HepG2 (cell line): Measurements from ENCODE around the gene SERPINB1. TPM values are rescaled to one million over a fixed set of nuclear protein-coding genes. Genes with fewer than 3 reads are reported as not detected.

Experiments used
- ETV5 ChIP-seq: IDR thresholded peaks from 2 replicates; pipeline ENCODE4 v1.6.1; 2018; ENCODE audit warnings: missing biosample characterization, missing genetic modification reagents, inconsistent platforms, borderline replicate concordance
- GFI1 ChIP-seq: sonication (generic); formaldehyde crosslinking; IDR thresholded peaks from 2 replicates; pipeline ENCODE4 v1.5.0; 2020; ENCODE audit warnings: missing genetic modification reagents, mild to moderate bottlenecking, borderline replicate concordance
- IRX3 ChIP-seq: sonication (generic); formaldehyde crosslinking; IDR thresholded peaks from 2 replicates; pipeline ENCODE4 v1.8.1; 2023; ENCODE audit warnings: mild to moderate bottlenecking, low read depth, missing genetic modification reagents, borderline replicate concordance
- JUND ChIP-seq: sonication (generic); formaldehyde crosslinking; IDR thresholded peaks from 2 replicates; pipeline ENCODE4 v1.8.0; 2022; ENCODE audit warnings: mild to moderate bottlenecking, missing genetic modification reagents
- NFYC ChIP-seq: IDR thresholded peaks from 2 replicates; pipeline ENCODE4 v1.6.1; 2016; ENCODE audit warnings: missing genetic modification reagents, missing compliant biosample characterization
- POLR2G ChIP-seq: fragments of 200-400 bp; formaldehyde crosslinking; IDR thresholded peaks from 2 replicates; pipeline ENCODE4 v1.6.1; 2018; ENCODE audit warnings: mild to moderate bottlenecking, low read depth, low read length, moderate library complexity
- RARA ChIP-seq: IDR thresholded peaks from 2 replicates; pipeline ENCODE4 v1.6.1; 2016; ENCODE audit warnings: missing genetic modification reagents, missing compliant biosample characterization
- REXO4 ChIP-seq: sonication (generic); formaldehyde crosslinking; IDR thresholded peaks from 2 replicates; pipeline ENCODE4 v1.8.0; 2022; ENCODE audit warnings: missing genetic modification reagents, mild to moderate bottlenecking, borderline replicate concordance
- SAP130 ChIP-seq: IDR thresholded peaks from 2 replicates; pipeline ENCODE4 v1.6.1; 2016; ENCODE audit warnings: low read depth
- SNAPC2 ChIP-seq: sonication (generic); formaldehyde crosslinking; IDR thresholded peaks from 2 replicates; pipeline ENCODE4 v1.8.1; 2022; ENCODE audit warnings: mild to moderate bottlenecking, missing genetic modification reagents
- TAF1 ChIP-seq: sonication (generic); formaldehyde crosslinking; IDR thresholded peaks from 2 replicates; pipeline ENCODE4 v1.4.0; 2020; ENCODE audit warnings: missing genetic modification reagents
- XRCC5 ChIP-seq: fragments of 200-400 bp; formaldehyde crosslinking; optimal IDR thresholded peaks from 2 replicates; pipeline ENCODE3; 2017; ENCODE audit warnings: mild to moderate bottlenecking, low read length
- ZNF143 ChIP-seq: sonication (generic); formaldehyde crosslinking; IDR thresholded peaks from 2 replicates; pipeline ENCODE4 v1.4.0; 2020; ENCODE audit warnings: missing genetic modification reagents
- ZNF644 ChIP-seq: IDR thresholded peaks from 2 replicates; pipeline ENCODE4 v1.6.1; 2016; ENCODE audit warnings: low read depth
- ZNF747 ChIP-seq: sonication (generic); formaldehyde crosslinking; IDR thresholded peaks from 2 replicates; pipeline ENCODE4 v1.8.1; 2023; ENCODE audit warnings: missing genetic modification reagents, mild to moderate bottlenecking, borderline replicate concordance
- ZNF792 ChIP-seq: IDR thresholded peaks from 2 replicates; pipeline ENCODE4 v1.6.1; 2016
- ZSCAN30 ChIP-seq: sonication (generic); formaldehyde crosslinking; IDR thresholded peaks from 2 replicates; pipeline ENCODE4 v1.5.0; 2020; ENCODE audit warnings: mild to moderate bottlenecking, missing genetic modification reagents
- polyA plus RNA-seq, 8 experiments: library from polyadenylated mRNA; depleted of rRNA in 3 of 8; stranded (reverse) in 7 of 8; unstranded in 1 of 8; fragments of >200 nt; fragmentation: Illumina TruSeq in 4 of 8; extraction: Trizol in 4 of 8; gene quantifications; 2 replicates each; pipeline versions ENCODE4 v1.2.1 to v1.2.3, GENCODE V29; 2011 to 2016; ENCODE audit warnings: low read depth in 4 of 8, missing spikeins in 1 of 8, mixed read lengths in 1 of 8; ENCODE audit not compliant: insufficient read depth in 1 of 8
- total RNA-seq, 5 experiments: library from RNA; depleted of rRNA; stranded (reverse); fragments of >200 nt; fragmentation: Illumina TruSeq; extraction: Trizol; gene quantifications; 2 replicates each; pipeline ENCODE4 v1.2.3, GENCODE V29; 2016; ENCODE audit warnings: low read depth in 1 of 5
- TF ChIP-seq, protein P1 (sequence below): IDR thresholded peaks from 2 replicates; pipeline ENCODE4 v1.6.1; 2016; ENCODE audit warnings: low read depth
- TF ChIP-seq, protein P2 (sequence below): IDR thresholded peaks from 2 replicates; pipeline ENCODE4 v1.6.1; 2016
- TF ChIP-seq, protein P3 (sequence below): sonication (generic); IDR thresholded peaks from 2 replicates; pipeline ENCODE4 v1.6.1; 2016; ENCODE audit warnings: low read depth, borderline replicate concordance
- TF ChIP-seq, protein P4 (sequence below): IDR thresholded peaks from 2 replicates; pipeline ENCODE4 v1.4.0; 2020; ENCODE audit warnings: mild to moderate bottlenecking, missing genetic modification reagents
- TF ChIP-seq, protein P5 (sequence below): sonication (generic); formaldehyde crosslinking; IDR thresholded peaks from 2 replicates; pipeline ENCODE4 v1.8.1; 2023; ENCODE audit warnings: missing genetic modification reagents, mild to moderate bottlenecking, borderline replicate concordance

Gene SERPINB1
- total and polyA plus RNA-seq, 2 of the 13 experiments (the other 11 are each of a cell fraction or from before 2014, with no cell fraction given), result 41.4 to 60.5 TPM

DNA sequence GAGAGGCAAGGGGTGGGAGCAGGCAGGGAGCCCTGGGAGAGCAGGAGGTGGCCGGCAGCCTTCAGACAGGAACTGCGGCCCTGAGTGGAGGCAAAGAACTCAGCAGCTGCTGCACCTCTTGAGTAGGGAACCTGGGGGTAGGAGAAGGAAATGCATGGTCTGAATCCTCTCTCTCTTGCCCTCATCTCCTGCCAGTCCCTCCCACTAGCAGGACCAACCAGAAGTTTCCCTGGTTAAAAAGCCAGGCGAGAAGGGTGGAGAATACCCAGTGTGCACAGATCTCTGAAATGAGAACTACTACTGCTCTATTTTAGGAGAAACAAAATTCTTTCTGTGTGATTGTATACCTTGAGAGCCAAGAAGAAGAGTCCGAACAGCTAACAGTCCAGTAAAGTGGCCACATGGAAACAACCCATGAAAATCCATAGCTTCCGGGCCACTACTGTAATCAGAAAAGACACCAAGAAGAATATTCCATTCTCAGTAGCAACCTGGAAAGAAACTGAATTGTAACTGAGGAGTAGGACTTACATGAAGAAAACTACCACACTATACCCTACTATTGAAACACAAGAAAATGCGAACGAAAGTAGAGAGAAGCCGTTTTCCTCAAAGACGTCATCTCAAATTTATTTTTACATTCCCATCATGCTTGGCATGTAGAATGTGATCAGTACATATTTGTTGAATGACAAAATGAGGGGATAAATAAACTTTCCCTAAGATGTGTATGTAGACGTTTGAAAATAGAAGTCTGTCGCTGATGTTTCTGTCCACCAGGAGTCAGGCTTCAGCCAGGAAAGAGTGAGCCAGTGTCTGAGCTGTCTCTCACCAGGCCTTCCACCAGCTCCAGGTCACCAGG, 50.8 kb downstream of the SERPINB1 start (continued):
- TF ChIP-seq GFI1 (CRISPR knock-in tag) (no peak), XRCC5 (peak; percentile 37), NFYC (CRISPR knock-in tag) (no peak; the same call in 1 of the 2 replicates), POLR2G (no peak), ETV5 (CRISPR knock-in tag) (peak; percentile 18; the same call in 1 of the 2 replicates), RARA (CRISPR knock-in tag) (peak; percentile 45; the same call in 1 of the 2 replicates), ZNF143 (CRISPR knock-in tag) (no peak), ZNF747 (CRISPR knock-in tag) (no peak), REXO4 (CRISPR knock-in tag) (no peak), IRX3 (CRISPR knock-in tag) (no peak), SNAPC2 (peak; percentile 68; the same call in 1 of the 2 replicates), ZSCAN30 (CRISPR knock-in tag) (no peak), JUND (CRISPR knock-in tag) (no peak), ZNF792 (peak; percentile 38; the same call in 1 of the 2 replicates), TAF1 (CRISPR knock-in tag) (no peak; the same call in 1 of the 2 replicates), SAP130 (CRISPR knock-in tag) (peak; percentile 50), ZNF644 (CRISPR knock-in tag) (no peak)
- TF ChIP-seq, protein P1, sequence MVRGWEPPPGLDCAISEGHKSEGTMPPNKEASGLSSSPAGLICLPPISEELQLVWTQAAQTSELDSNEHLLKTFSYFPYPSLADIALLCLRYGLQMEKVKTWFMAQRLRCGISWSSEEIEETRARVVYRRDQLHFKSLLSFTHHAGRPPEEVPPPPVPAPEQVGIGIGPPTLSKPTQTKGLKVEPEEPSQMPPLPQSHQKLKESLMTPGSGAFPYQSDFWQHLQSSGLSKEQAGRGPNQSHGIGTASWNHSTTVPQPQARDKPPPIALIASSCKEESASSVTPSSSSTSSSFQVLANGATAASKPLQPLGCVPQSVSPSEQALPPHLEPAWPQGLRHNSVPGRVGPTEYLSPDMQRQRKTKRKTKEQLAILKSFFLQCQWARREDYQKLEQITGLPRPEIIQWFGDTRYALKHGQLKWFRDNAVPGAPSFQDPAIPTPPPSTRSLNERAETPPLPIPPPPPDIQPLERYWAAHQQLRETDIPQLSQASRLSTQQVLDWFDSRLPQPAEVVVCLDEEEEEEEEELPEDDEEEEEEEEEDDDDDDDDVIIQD (CRISPR knock-in tag), result 0 out of 2 replicates have a peak, but pooled peaks have one; percentile 22
- TF ChIP-seq, protein P2, sequence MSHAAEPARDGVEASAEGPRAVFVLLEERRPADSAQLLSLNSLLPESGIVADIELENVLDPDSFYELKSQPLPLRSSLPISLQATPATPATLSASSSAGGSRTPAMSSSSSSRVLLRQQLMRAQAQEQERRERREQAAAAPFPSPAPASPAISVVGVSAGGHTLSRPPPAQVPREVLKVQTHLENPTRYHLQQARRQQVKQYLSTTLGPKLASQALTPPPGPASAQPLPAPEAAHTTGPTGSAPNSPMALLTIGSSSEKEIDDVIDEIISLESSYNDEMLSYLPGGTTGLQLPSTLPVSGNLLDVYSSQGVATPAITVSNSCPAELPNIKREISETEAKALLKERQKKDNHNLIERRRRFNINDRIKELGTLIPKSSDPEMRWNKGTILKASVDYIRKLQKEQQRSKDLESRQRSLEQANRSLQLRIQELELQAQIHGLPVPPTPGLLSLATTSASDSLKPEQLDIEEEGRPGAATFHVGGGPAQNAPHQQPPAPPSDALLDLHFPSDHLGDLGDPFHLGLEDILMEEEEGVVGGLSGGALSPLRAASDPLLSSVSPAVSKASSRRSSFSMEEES (CRISPR knock-in tag), result 0 out of 2 replicates have a peak, but pooled peaks have one; percentile 51
- TF ChIP-seq, protein P3, sequence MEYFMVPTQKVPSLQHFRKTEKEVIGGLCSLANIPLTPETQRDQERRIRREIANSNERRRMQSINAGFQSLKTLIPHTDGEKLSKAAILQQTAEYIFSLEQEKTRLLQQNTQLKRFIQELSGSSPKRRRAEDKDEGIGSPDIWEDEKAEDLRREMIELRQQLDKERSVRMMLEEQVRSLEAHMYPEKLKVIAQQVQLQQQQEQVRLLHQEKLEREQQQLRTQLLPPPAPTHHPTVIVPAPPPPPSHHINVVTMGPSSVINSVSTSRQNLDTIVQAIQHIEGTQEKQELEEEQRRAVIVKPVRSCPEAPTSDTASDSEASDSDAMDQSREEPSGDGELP, result 0 out of 2 replicates have a peak, but pooled peaks have one; percentile 39
- TF ChIP-seq, protein P4, sequence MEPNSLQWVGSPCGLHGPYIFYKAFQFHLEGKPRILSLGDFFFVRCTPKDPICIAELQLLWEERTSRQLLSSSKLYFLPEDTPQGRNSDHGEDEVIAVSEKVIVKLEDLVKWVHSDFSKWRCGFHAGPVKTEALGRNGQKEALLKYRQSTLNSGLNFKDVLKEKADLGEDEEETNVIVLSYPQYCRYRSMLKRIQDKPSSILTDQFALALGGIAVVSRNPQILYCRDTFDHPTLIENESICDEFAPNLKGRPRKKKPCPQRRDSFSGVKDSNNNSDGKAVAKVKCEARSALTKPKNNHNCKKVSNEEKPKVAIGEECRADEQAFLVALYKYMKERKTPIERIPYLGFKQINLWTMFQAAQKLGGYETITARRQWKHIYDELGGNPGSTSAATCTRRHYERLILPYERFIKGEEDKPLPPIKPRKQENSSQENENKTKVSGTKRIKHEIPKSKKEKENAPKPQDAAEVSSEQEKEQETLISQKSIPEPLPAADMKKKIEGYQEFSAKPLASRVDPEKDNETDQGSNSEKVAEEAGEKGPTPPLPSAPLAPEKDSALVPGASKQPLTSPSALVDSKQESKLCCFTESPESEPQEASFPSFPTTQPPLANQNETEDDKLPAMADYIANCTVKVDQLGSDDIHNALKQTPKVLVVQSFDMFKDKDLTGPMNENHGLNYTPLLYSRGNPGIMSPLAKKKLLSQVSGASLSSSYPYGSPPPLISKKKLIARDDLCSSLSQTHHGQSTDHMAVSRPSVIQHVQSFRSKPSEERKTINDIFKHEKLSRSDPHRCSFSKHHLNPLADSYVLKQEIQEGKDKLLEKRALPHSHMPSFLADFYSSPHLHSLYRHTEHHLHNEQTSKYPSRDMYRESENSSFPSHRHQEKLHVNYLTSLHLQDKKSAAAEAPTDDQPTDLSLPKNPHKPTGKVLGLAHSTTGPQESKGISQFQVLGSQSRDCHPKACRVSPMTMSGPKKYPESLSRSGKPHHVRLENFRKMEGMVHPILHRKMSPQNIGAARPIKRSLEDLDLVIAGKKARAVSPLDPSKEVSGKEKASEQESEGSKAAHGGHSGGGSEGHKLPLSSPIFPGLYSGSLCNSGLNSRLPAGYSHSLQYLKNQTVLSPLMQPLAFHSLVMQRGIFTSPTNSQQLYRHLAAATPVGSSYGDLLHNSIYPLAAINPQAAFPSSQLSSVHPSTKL (CRISPR knock-in tag), result peak; percentile 58; the same call in 1 of the 2 replicates
- TF ChIP-seq, protein P5, sequence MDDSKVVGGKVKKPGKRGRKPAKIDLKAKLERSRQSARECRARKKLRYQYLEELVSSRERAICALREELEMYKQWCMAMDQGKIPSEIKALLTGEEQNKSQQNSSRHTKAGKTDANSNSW (CRISPR knock-in tag), result no peak
